ENCODE data around the gene FKRP. TPM values are rescaled to one million over a fixed set of nuclear protein-coding genes. Genes with fewer than 3 reads are reported as not detected.

The FKRP gene
- total and polyA plus RNA-seq, 9 donors = 10.7 to 24.4 (median 18.7) TPM

- TF ChIP-seq CTCF (IDR thresholded peaks at IDR 0.05) (no peak), POLR2A (IDR thresholded peaks at IDR 0.05) (no peak), EP300 (IDR thresholded peaks at IDR 0.05) (no peak)
- Histone ChIP-seq H3K27ac (peak overlapping the region; percentile 6 to 39), H3K36me3 (no peaks in the 10 kb centered on the region), H3K4me3 (no peak overlapping the region), H3K9me3 (no peaks in the 10 kb centered on the region), H3K27me3 (no peaks in the 10 kb centered on the region), H3K4me1 (ENCODE audit: insufficient read depth) (no peaks in the 10 kb centered on the region)
- intact Hi-C loops (cut with DNase I) = loop anchor here in 1 of 4 donors (2.0 kb wide), 1 partner anchor 23 kb away; no protein-coding TSS in a partner anchor
- peak; percentile 48 to 73 (median 56) for DNase-seq
- WGBS, 3 donors = 20 to 35% (median 22%) methylated on average over 13 to 14 of the region's 14 CpGs
These were observed 17.6 kb upstream of the FKRP start for GRCh38 chr19:46728208-46728607.

- WGBS, 3 donors = 24 to 34% (median 28%) methylated on average over 20 of the region's 20 CpGs
- peak; percentile 65 to 86 (median 81) for DNase-seq
- intact Hi-C loops (cut with DNase I) = loop anchor here in 1 of 4 donors (2.0 kb wide), 1 partner anchor 24 kb away; no protein-coding TSS in a partner anchor
- Histone ChIP-seq H3K4me1 (ENCODE audit: insufficient read depth) (no peaks in the 10 kb centered on the region), H3K27me3 (no peaks in the 10 kb centered on the region), H3K27ac (peak overlapping the region; percentile 6 to 39), H3K4me3 (no peak overlapping the region), H3K36me3 (no peaks in the 10 kb centered on the region), H3K9me3 (no peaks in the 10 kb centered on the region)
- TF ChIP-seq EP300 (IDR thresholded peaks at IDR 0.05) (no peak), CTCF (IDR thresholded peaks at IDR 0.05) (peak; percentile 81 to 97 (median 89))
These were observed 17.0 kb upstream of the FKRP start for GRCh38 chr19:46728693-46729339.

- intact Hi-C loops (cut with DNase I) = loop anchor here in 1 of 4 donors (2.0 kb wide), 1 partner anchor 25 kb away; no protein-coding TSS in a partner anchor
- no peak for TF ChIP-seq EP300 (IDR thresholded peaks at IDR 0.05)
- no peak for TF ChIP-seq CTCF (IDR thresholded peaks at IDR 0.05)
- TF ChIP-seq POLR2A (IDR thresholded peaks at IDR 0.05) = no peak
- Histone ChIP-seq H3K27me3 (no peaks in the 10 kb centered on the region), H3K27ac (no peak overlapping the region), H3K9me3 (no peaks in the 10 kb centered on the region), H3K4me3 (no peak overlapping the region), H3K36me3 (no peaks in the 10 kb centered on the region), H3K4me1 (ENCODE audit: insufficient read depth) (no peaks in the 10 kb centered on the region)
- no peak for DNase-seq
- WGBS, 3 donors = 78 to 88% (median 85%) methylated on average over 7 of the region's 7 CpGs
These were observed 16.2 kb upstream of the FKRP start for GRCh38 chr19:46729696-46730095.

- 86 to 94% (median 88%) methylated on average over 8 to 9 of the region's 9 CpGs for WGBS, 3 donors
- H3K27me3 ChIP-seq = no peaks in the 10 kb centered on the region
- no peak for DNase-seq
- H3K36me3 ChIP-seq = no peaks in the 10 kb centered on the region
- intact Hi-C loops (cut with DNase I) = no loop called here
- H3K4me1 ChIP-seq (ENCODE audit: insufficient read depth) = no peaks in the 10 kb centered on the region
- H3K27ac ChIP-seq = no peak overlapping the region
- no peak overlapping the region for H3K4me3 ChIP-seq
- no peaks in the 10 kb centered on the region for H3K9me3 ChIP-seq
- no peak for TF ChIP-seq POLR2A (IDR thresholded peaks at IDR 0.05)
- TF ChIP-seq CTCF (IDR thresholded peaks at IDR 0.05) = no peak
- no peak for TF ChIP-seq EP300 (IDR thresholded peaks at IDR 0.05)
These were observed 15.7 kb upstream of the FKRP start for GRCh38 chr19:46730187-46730586.

All from ovary (tissue), 9 donors.